WTC11 (cell line): Measurements from ENCODE around the gene CDYL. TPM values are rescaled to one million over a fixed set of nuclear protein-coding genes. Genes with fewer than 3 reads are reported as not detected.

Experiments
- ATAC-seq: fragments of 200-7000 bp; cut with Tn5 transposase; 2 replicates; pipeline ENCODE4 v1.10.0; 2021; ENCODE audit warnings: mild to moderate bottlenecking, moderate library complexity
- CTCF ChIA-PET: fragments of 300-600 bp; sonication (Branson Sonifier 250); formaldehyde crosslinking; loops from one replicate; lab custom pipeline; 2021; ENCODE audit warnings: antibody characterized with exemption; lab: Charles Lee
- POLR2A ChIA-PET: fragments of 350-600 bp; sonication (Branson Sonifier 250); formaldehyde crosslinking; loops from one replicate; lab custom pipeline; 2021; ENCODE audit warnings: antibody characterized with exemption; lab: Charles Lee
- DNase-seq: peaks from one replicate; pipeline ENCODE4 v3.0.0; 2021; ENCODE audit warnings: low spot score
- H3K27ac Mint-ChIP-seq: 2 replicates; pipeline ENCODE4 v1.8.0; 2021; ENCODE audit warnings: mixed read lengths
- H3K27me3 Mint-ChIP-seq: 2 replicates; pipeline ENCODE4 v1.8.0; 2021; ENCODE audit warnings: low read depth, mild to moderate bottlenecking, moderate library complexity, mixed read lengths
- H3K36me3 Mint-ChIP-seq: 2 replicates; pipeline ENCODE4 v1.8.0; 2021; ENCODE audit warnings: mixed read lengths
- H3K4me1 Mint-ChIP-seq: 2 replicates; pipeline ENCODE4 v1.8.0; 2022; ENCODE audit warnings: mixed read lengths
- H3K4me3 Mint-ChIP-seq: 2 replicates; pipeline ENCODE4 v1.8.0; 2021; ENCODE audit warnings: mild to moderate bottlenecking, moderate library complexity, mixed read lengths
- H3K9me3 Mint-ChIP-seq: 2 replicates; pipeline ENCODE4 v1.8.0; 2021; ENCODE audit warnings: mixed read lengths
- AR ChIP-seq: fragments of 250-450 bp; sonication (Bioruptor Pico); IDR thresholded peaks from 2 replicates; pipeline ENCODE4 v1.9.0; 2021; ENCODE audit warnings: mild to moderate bottlenecking
- ATF2 ChIP-seq: sonication (generic); formaldehyde crosslinking; IDR thresholded peaks from 2 replicates; pipeline ENCODE4 v1.8.1; 2022; ENCODE audit warnings: low read depth, missing genetic modification reagents, borderline replicate concordance
- CDX4 ChIP-seq: fragments of 250-450 bp; sonication (Bioruptor Pico); IDR thresholded peaks from 2 replicates; pipeline ENCODE4 v1.9.0; 2021; ENCODE audit warnings: moderate library complexity, mild to moderate bottlenecking, inconsistent platforms, borderline replicate concordance
- HMGA2 ChIP-seq: fragments of 250-450 bp; sonication (Bioruptor Pico); IDR thresholded peaks from 2 replicates; pipeline ENCODE4 v1.4.0; 2021; ENCODE audit warnings: mild to moderate bottlenecking, moderate library complexity
- JAZF1 ChIP-seq: fragments of 250-450 bp; sonication (Bioruptor Pico); IDR thresholded peaks from 2 replicates; pipeline ENCODE4 v1.9.0; 2021; ENCODE audit warnings: moderate library complexity, mild to moderate bottlenecking, inconsistent platforms
- JUN ChIP-seq: sonication (generic); formaldehyde crosslinking; IDR thresholded peaks from 2 replicates; pipeline ENCODE4 v1.8.0; 2023; ENCODE audit warnings: mild to moderate bottlenecking, missing genetic modification reagents
- MXD4 ChIP-seq: fragments of 250-450 bp; sonication (Bioruptor Pico); IDR thresholded peaks from 2 replicates; pipeline ENCODE4 v1.8.0; 2021; ENCODE audit warnings: mild to moderate bottlenecking, moderate library complexity, borderline replicate concordance
- MYBL2 ChIP-seq: sonication (generic); formaldehyde crosslinking; IDR thresholded peaks from 2 replicates; pipeline ENCODE4 v1.8.1; 2023; ENCODE audit warnings: mild to moderate bottlenecking, moderate library complexity, missing genetic modification reagents
- NFE2L1 ChIP-seq: sonication (generic); formaldehyde crosslinking; IDR thresholded peaks from 2 replicates; pipeline ENCODE4 v1.8.1; 2023; ENCODE audit warnings: missing genetic modification reagents
- OVOL2 ChIP-seq: fragments of 250-450 bp; sonication (Bioruptor Pico); IDR thresholded peaks from 2 replicates; pipeline ENCODE4 v1.9.0; 2021; ENCODE audit warnings: mild to moderate bottlenecking, borderline replicate concordance
- ZMAT4 ChIP-seq: fragments of 250-450 bp; sonication (Bioruptor Pico); IDR thresholded peaks from 2 replicates; pipeline ENCODE4 v1.9.0; 2021; ENCODE audit warnings: mild to moderate bottlenecking
- ZNF281 ChIP-seq: sonication (generic); formaldehyde crosslinking; IDR thresholded peaks from 2 replicates; pipeline ENCODE4 v1.8.0; 2023; ENCODE audit warnings: mild to moderate bottlenecking, missing genetic modification reagents
- ZNF423 ChIP-seq: fragments of 250-450 bp; sonication (Bioruptor Pico); IDR thresholded peaks from 2 replicates; pipeline ENCODE4 v2.1.2; 2022; ENCODE audit warnings: mild to moderate bottlenecking, moderate library complexity
- ZNF425 ChIP-seq: fragments of 250-450 bp; sonication (Bioruptor Pico); conservative IDR thresholded peaks from 2 replicates; pipeline ENCODE4 v1.9.0; 2021; ENCODE audit warnings: mild to moderate bottlenecking
- ZNF512 ChIP-seq: sonication (generic); formaldehyde crosslinking; IDR thresholded peaks from 2 replicates; pipeline ENCODE4 v1.8.1; 2022; ENCODE audit warnings: missing genetic modification reagents, borderline replicate concordance
- ZSCAN18 ChIP-seq: fragments of 250-450 bp; sonication (Bioruptor Pico); IDR thresholded peaks from 2 replicates; pipeline ENCODE4 v2.1.2; 2022; ENCODE audit warnings: mild to moderate bottlenecking, moderate library complexity
- total RNA-seq: library from RNA; stranded (reverse); gene quantifications from 3 replicates; pipeline ENCODE4 v1.2.3, GENCODE V29; 2021

Gene CDYL
- total RNA-seq, 1 experiment from 2014 or later, result 92.0 TPM

- TF ChIP-seq OVOL2 (CRISPR knock-in tag) (no peak), ZMAT4 (no peak), MYBL2 (no peak), AR (no peak), ZNF281 (CRISPR knock-in tag) (no peak), HMGA2 (no peak), ZNF423 (CRISPR knock-in tag) (no peak), MXD4 (CRISPR knock-in tag) (no peak), JUN (no peak)
- TF ChIP-seq, all 79 proteins: peak for 0
Observed at GRCh38 chr6:4809999-4810918, 34.1 kb downstream of the CDYL start (continued).

- DNase-seq, result no peak
- peaks cover 32% of the 10 kb centered on the region for H3K4me1 Mint-ChIP-seq
- no peak for ATAC-seq
- POLR2A ChIA-PET, result no interaction called here
- TF ChIP-seq ZNF512, result no peak
- no peak for TF ChIP-seq ZNF425
- no peak for TF ChIP-seq ZNF423 (CRISPR knock-in tag)
- no peak for TF ChIP-seq NFE2L1 (CRISPR knock-in tag)
- no peak for TF ChIP-seq ZSCAN18 (CRISPR knock-in tag)
- no peak for TF ChIP-seq JAZF1
- no peak for TF ChIP-seq CDX4
- no peak for TF ChIP-seq ATF2 (CRISPR knock-in tag)
- no peaks in the 10 kb centered on the region for H3K9me3 Mint-ChIP-seq
- CTCF ChIA-PET, result interaction anchor here (1.1 to 2.4 kb wide), 4 partner anchors 22 to 218 kb away, joined by 3 to 9 read pairs (median 5); no protein-coding TSS in a partner anchor
- H3K27me3 Mint-ChIP-seq, result no peaks in the 10 kb centered on the region
- H3K36me3 Mint-ChIP-seq, result 0 out of 2 replicates have a peak, but pooled peaks cover 1% of the 10 kb centered on the region
- no peak overlapping the region for H3K4me3 Mint-ChIP-seq
- no peak overlapping the region; the same call in 1 of the 2 replicates for H3K27ac Mint-ChIP-seq
Observed at GRCh38 chr6:4812068-4812467, 35.9 kb downstream of the CDYL start.
